Measurements from ENCODE around the gene FZR1. TPM values are rescaled to one million over a fixed set of nuclear protein-coding genes. Genes with fewer than 3 reads are reported as not detected.
A peak's percentile ranks its signal among the peaks of the same experiment; 100 is the strongest.
"Not testable (repeated sequence)": the region's sequence is repeated elsewhere in the genome, so short reads cannot be mapped to it uniquely, and the experiment has no call there.

FZR1 gene
- total and polyA plus RNA-seq, 5 experiments from 2014 or later = 8.1 to 65.1 (median 11.8) TPM

- peak in 7 of 10 donors; percentile 19 to 70 (median 33) for DNase-seq
- ATAC-seq = peak in 1 of 2 donors; percentile 4
- H3K27ac Mint-ChIP-seq = peak overlapping the region; percentile 43 to 95 (median 90)
- H3K27me3 Mint-ChIP-seq = no peaks in the 10 kb centered on the region
- peaks cover 0 to 17% (median 0%) of the 10 kb centered on the region in 3 donors for H3K36me3 Mint-ChIP-seq
- H3K9me3 Mint-ChIP-seq = no peaks in the 10 kb centered on the region
- POLR2A ChIA-PET = interaction anchor here (0.9 to 2.3 kb wide), 6 partner anchors 10 to 256 kb away, joined by 3 to 17 read pairs (median 4); partner anchors contain the start of genes MFSD12 and MRPL54
- peak overlapping the region; percentile 80 to 95 (median 88) for H3K4me3 Mint-ChIP-seq
- H3K4me1 Mint-ChIP-seq = peaks cover 20 to 54% (median 46%) of the 10 kb centered on the region in 4 donors
These were observed 551 bp downstream of the FZR1 start for GRCh38 chr19:3506384-3507340.

DNA sequence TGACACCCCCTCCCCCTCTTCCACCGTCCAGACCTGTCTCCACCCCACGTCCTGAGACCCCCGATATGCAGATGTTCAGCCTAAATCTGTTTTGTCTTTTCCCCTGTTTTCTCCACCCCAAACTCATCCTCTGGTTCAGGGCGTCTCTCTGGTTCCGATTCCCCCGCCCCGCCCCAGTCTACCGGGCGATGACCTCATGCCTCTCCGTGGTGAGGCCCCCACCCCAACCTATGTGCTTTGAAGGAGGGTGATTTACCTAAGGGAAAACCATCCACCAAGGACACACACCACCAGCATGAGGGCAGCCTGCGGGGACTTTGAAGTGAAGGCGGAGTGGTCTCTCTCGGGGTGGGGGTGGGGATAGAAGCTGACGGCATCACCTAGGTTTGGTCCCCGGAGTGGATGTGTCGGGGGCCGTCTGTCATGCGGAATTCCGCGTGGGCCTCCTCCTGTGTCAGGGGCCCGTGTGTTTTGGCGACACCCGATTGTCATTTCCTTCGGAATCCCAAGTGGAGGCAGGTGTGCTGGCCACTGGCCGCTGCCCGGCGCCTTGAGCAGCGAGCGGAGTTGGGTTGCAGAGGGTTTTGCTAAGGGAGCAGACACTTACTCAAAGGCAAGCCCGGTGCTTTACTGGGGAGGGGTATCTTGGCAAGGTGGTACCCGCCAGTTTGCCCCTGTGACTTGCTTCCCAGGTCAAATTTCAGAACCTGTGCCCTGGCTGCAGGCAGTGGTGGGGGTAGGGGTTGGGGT is 1.4 kb downstream of the FZR1 start:
- Mint-ChIP-seq H3K27me3 (no peaks in the 10 kb centered on the region), H3K27ac (peak overlapping the region; percentile 43 to 94 (median 90)), H3K9me3 (no peaks in the 10 kb centered on the region), H3K4me3 (peak overlapping the region; percentile 80 to 95 (median 88)), H3K4me1 (peaks cover 24 to 63% (median 50%) of the 10 kb centered on the region in 4 donors), H3K36me3 (peaks cover 0 to 17% (median 0%) of the 10 kb centered on the region in 3 donors)
- no peak for ATAC-seq
- peak in 5 of 10 donors; percentile 24 to 73 (median 33) for DNase-seq
- POLR2A ChIA-PET = interaction anchor here (1.3 to 2.3 kb wide), 3 partner anchors 10 to 159 kb away, joined by 3 to 17 read pairs (median 4); partner anchors contain the start of gene MFSD12

GRCh38 chr19:3508121-3508661 is 2.1 kb downstream of the FZR1 start:
- POLR2A ChIA-PET = interaction anchor here (0.7 kb wide), 2 partner anchors 13 to 399 kb away, joined by 3 to 4 read pairs; no protein-coding TSS in a partner anchor
- not testable (repeated sequence) for ATAC-seq, H3K27me3 Mint-ChIP-seq, DNase-seq, H3K9me3 Mint-ChIP-seq
- H3K4me3 Mint-ChIP-seq = peak overlapping the region; percentile 25 to 94 (median 66)
- peak overlapping the region in 8 of 10 donors; percentile 19 to 80 (median 38) for H3K27ac Mint-ChIP-seq
- peaks cover 24 to 65% (median 50%) of the 10 kb centered on the region in 4 donors for H3K4me1 Mint-ChIP-seq
- H3K36me3 Mint-ChIP-seq = peaks cover 0 to 17% (median 0%) of the 10 kb centered on the region in 3 donors

DNA sequence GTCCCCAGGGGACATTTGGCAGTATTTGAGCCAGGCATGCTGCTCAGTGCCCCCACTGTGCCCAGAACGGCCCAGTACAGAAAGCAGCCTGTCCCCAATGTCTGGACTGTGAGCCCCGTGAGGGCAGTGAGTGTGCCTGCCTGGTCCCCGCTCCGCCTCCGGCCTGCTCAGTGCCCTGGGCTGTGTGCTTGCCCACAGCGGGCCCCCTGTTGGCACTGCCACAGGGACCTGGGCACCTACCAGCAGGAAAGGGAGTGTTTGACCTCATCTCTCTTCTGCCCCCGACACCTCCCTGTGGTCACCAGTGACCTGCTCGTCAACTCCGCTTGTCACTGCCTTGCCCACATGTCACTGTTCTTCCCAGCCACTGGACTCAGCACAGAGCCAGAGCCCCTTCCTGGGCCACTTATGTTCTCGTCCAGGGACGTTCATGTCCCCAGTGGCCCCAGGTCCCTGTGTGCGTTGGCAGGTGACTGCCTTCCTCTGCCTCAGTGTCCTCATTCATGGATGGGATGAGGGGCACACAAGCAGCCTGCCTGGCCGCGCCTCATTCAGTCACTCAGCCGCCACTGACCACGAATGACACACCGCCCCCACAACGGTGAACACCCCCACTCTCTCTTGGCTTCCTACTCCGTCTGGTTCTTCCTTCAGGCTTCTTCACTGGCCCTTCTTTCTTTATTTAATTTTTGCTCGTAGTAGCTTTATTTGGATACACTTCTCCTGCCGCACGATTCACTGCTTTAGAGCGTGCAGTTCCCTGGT is 2.8 kb downstream of the FZR1 start:
- no peaks in the 10 kb centered on the region for H3K27me3 Mint-ChIP-seq
- ATAC-seq (no peak), DNase-seq (no peak)
- no peaks in the 10 kb centered on the region for H3K9me3 Mint-ChIP-seq
- H3K4me3 Mint-ChIP-seq = peak overlapping the region; percentile 31 to 80 (median 65)
- POLR2A ChIA-PET = interaction anchor here (0.7 kb wide), 2 partner anchors 14 to 400 kb away, joined by 3 to 4 read pairs; no protein-coding TSS in a partner anchor
- peaks cover 26 to 72% (median 53%) of the 10 kb centered on the region in 4 donors for H3K4me1 Mint-ChIP-seq
- peak overlapping the region in 9 of 10 donors; percentile 32 to 88 (median 74) for H3K27ac Mint-ChIP-seq
- H3K36me3 Mint-ChIP-seq = peaks cover 0 to 17% (median 0%) of the 10 kb centered on the region in 3 donors

DNA sequence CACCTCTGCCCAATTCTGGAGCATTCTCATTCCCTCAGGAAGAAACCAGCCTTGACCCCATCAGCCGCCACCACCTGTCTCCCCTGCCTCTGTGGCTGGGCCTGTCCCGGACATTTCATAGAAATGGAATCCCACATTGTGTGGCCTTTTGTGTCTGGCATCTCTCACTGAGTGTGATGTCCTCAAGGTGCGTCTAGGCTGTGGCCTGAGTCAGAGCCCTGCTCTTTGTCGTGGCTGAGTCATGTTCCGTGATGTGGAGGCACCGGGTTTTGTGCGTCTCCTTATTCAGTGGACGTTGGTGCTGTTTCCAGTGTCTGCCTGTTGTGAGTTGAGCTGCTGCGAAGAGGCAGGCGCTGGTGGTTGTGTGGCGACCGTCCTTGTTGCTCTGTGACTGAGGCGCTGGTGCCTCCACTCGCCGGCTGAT is 3.5 kb downstream of the FZR1 start:
- no peaks in the 10 kb centered on the region for H3K9me3 Mint-ChIP-seq
- ATAC-seq (no peak), DNase-seq (no peak)
- H3K4me1 Mint-ChIP-seq = peaks cover 29 to 76% (median 57%) of the 10 kb centered on the region in 4 donors
- H3K27ac Mint-ChIP-seq = peak overlapping the region in 6 of 10 donors; percentile 49 to 86 (median 73)
- H3K36me3 Mint-ChIP-seq = peaks cover 0 to 17% (median 0%) of the 10 kb centered on the region in 3 donors
- peak overlapping the region in 9 of 10 donors; percentile 39 to 80 (median 66) for H3K4me3 Mint-ChIP-seq
- POLR2A ChIA-PET = no interaction called here
- H3K27me3 Mint-ChIP-seq = no peaks in the 10 kb centered on the region

GRCh38 chr19:3510727-3511126 is 4.6 kb downstream of the FZR1 start:
- no peak for DNase-seq
- ATAC-seq = no peak
- POLR2A ChIA-PET = no interaction called here

DNA sequence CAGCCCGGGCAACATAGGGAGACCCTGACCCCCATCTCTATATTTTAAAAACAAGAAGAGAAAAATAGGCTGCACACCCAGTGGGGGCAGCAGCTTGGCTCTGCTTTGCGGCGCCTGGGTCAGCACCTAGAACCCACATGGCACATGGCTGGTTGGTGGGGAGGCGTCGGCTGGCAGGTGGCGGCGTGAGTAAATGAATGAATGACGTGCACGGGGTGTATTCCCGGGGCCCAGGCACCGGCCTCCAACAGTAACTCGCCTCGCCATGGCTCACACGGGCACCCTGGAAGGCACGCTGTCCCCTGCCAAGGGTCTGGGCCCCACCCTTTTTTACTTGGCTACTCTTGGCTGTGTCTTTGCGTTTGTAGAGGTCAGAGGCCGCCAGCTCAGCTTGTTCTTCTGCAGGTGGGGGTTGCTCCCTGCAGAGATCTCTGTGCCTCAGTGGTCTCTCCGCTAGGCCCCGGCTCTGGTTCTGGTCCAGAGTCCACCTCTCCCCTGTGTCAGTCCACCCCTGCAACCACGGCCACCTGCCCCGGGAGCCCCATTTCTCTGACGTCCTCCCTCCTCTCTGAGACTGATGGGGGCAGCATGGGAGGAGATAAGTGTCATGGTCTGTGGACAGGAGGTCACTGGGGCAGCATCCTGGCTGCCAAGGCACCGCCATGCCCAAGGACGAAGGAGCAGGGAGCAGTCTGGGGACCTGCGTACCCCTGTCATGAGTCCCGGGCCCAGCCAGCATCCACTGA is 5.6 kb downstream of the FZR1 start:
- H3K36me3 Mint-ChIP-seq = peaks cover 0 to 17% (median 0%) of the 10 kb centered on the region in 3 donors
- H3K27me3 Mint-ChIP-seq = no peaks in the 10 kb centered on the region
- H3K9me3 Mint-ChIP-seq = no peaks in the 10 kb centered on the region
- POLR2A ChIA-PET = no interaction called here
- H3K4me1 Mint-ChIP-seq = peaks cover 28 to 82% (median 67%) of the 10 kb centered on the region in 4 donors
- H3K4me3 Mint-ChIP-seq = no peak overlapping the region
- DNase-seq (no peak), ATAC-seq (no peak)
- H3K27ac Mint-ChIP-seq = no peak overlapping the region

More at GRCh38 chr19:3510727-3511126, 4.6 kb downstream of the FZR1 start:
- Mint-ChIP-seq H3K4me1 (peaks cover 27 to 75% (median 60%) of the 10 kb centered on the region in 4 donors), H3K9me3 (no peaks in the 10 kb centered on the region), H3K27ac (no peak overlapping the region), H3K36me3 (peaks cover 0 to 17% (median 0%) of the 10 kb centered on the region in 3 donors), H3K27me3 (no peaks in the 10 kb centered on the region), H3K4me3 (no peak overlapping the region)

GRCh38 chr19:3512562-3513228 is 6.6 kb downstream of the FZR1 start:
- H3K4me3 Mint-ChIP-seq = no peak overlapping the region
- H3K9me3 Mint-ChIP-seq = no peaks in the 10 kb centered on the region
- peaks cover 27 to 79% (median 65%) of the 10 kb centered on the region in 4 donors for H3K4me1 Mint-ChIP-seq

DNA sequence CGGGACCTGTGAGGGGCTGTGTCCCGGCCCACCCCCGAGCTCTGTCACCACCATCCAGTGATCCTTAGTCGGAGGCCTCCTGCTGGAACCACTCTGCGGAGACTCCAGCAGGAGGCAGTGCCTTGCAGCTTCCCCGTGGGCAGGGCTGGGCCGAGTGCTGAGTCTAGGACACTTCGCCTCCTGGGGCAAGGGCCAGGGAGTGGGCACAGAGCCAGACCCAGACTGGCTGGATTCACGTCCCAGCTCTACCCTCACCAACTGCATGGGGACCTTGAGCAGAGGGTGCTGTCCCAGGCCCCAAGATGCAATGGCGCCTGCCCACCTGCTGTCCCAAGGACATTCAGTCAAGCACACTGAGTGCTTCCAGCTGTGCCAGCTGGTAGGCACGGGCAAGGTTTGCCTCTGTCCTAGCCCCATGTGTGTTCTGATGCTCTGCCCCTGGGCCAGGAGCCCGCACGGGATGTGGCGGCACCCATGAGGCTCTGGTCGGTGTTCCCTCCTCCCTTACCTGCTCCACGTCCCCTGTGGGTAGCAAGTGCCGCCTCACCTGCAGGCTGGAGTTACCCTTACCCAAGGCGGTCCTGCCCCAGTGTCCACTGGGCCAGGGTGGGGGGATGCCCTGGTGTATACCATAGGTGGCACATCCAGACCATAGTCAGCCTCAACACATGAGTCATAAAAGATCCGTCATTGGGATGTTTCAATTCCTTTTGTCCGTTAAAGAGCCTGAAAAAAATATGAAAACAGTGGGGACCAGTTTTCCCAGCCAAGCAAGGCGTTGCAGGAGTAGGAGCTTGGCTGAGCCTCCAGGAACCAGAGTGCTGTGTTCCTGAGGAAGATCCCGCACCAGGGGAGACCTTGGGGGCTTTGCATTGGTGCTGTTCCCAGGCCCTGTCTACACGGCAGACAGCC is 7.4 kb downstream of the FZR1 start:
- POLR2A ChIA-PET = no interaction called here
- H3K27ac Mint-ChIP-seq = peak overlapping the region in 2 of 10 donors; percentile 21 to 60
- peaks cover 0 to 14% (median 0%) of the 10 kb centered on the region in 3 donors for H3K36me3 Mint-ChIP-seq
- peaks cover 27 to 77% (median 63%) of the 10 kb centered on the region in 4 donors for H3K4me1 Mint-ChIP-seq
- no peak overlapping the region for H3K4me3 Mint-ChIP-seq
- no peaks in the 10 kb centered on the region for H3K9me3 Mint-ChIP-seq
- no peaks in the 10 kb centered on the region for H3K27me3 Mint-ChIP-seq
- ATAC-seq = no peak
- DNase-seq = no peak

More at GRCh38 chr19:3512562-3513228, 6.6 kb downstream of the FZR1 start:
- no peak for ATAC-seq
- peak overlapping the region in 1 of 10 donors; percentile 53 for H3K27ac Mint-ChIP-seq
- no peak for DNase-seq
- H3K36me3 Mint-ChIP-seq = peaks cover 0 to 17% (median 0%) of the 10 kb centered on the region in 3 donors
- no peaks in the 10 kb centered on the region for H3K27me3 Mint-ChIP-seq
- POLR2A ChIA-PET = no interaction called here

- H3K27ac Mint-ChIP-seq = peak overlapping the region in 4 of 10 donors; percentile 43 to 89 (median 59)
- ATAC-seq = no peak
- DNase-seq = peak in 1 of 10 donors; percentile 57
- H3K27me3 Mint-ChIP-seq = no peaks in the 10 kb centered on the region
- no peaks in the 10 kb centered on the region for H3K9me3 Mint-ChIP-seq
- peaks cover 18 to 66% (median 53%) of the 10 kb centered on the region in 4 donors for H3K4me1 Mint-ChIP-seq
- H3K4me3 Mint-ChIP-seq = peak overlapping the region in 1 of 10 donors; percentile 26
- POLR2A ChIA-PET = no interaction called here
- H3K36me3 Mint-ChIP-seq = peaks cover 0 to 6% (median 0%) of the 10 kb centered on the region in 3 donors
These were observed 8.8 kb downstream of the FZR1 start for GRCh38 chr19:3514930-3515329.

All from naive thymus-derived CD8-positive, alpha-beta T cell (primary cell).